IMR-90 (cell line): ENCODE measurements around the gene CYP11A1.

Experiments used
- BHLHE40 ChIP-seq: fragments of 150-350 bp; IDR thresholded peaks from 2 replicates; pipeline ENCODE4 v1.6.1; 2016; ENCODE audit warnings: mild to moderate bottlenecking, low read depth, low read length
- CEBPB ChIP-seq: IDR thresholded peaks from 2 replicates; pipeline ENCODE4 v1.6.1; 2012; ENCODE audit warnings: low read depth, low read length, improper control_type of control experiment
- CTCF ChIP-seq: conservative IDR thresholded peaks from 2 replicates; pipeline ENCODE4 v1.5.1; 2012; ENCODE audit warnings: mild to moderate bottlenecking, low read depth, low read length, improper control_type of control experiment
- ELK1 ChIP-seq: fragments of 150-350 bp; IDR thresholded peaks from 2 replicates; pipeline ENCODE4 v1.6.1; 2016; ENCODE audit warnings: low read depth, mild to moderate bottlenecking, low read length, moderate library complexity, borderline replicate concordance
- POLR2A ChIP-seq: IDR thresholded peaks from 2 replicates; pipeline ENCODE4 v1.6.1; 2012; ENCODE audit warnings: mild to moderate bottlenecking, low read depth, low read length

- TF ChIP-seq POLR2A (peak; percentile 36; the same call in 1 of the 2 replicates), CTCF (peak; percentile 96), CEBPB (no peak), BHLHE40 (no peak), ELK1 (no peak)
Observed at GRCh38 chr15:74322558-74323180, 44.8 kb downstream of the CYP11A1 start.
